WERI-Rb-1 (cell line): ENCODE data around the gene STATH.

Experiments used
- DNase-seq: peaks from one replicate; pipeline ENCODE4 v3.0.0-alpha.2; 2020
- H3K27ac ChIP-seq: fragments of 250-450 bp; sonication (Bioruptor Pico); 2 replicates; pipeline ENCODE4 v1.5.1; 2020; ENCODE audit warnings: mild to moderate bottlenecking, moderate library complexity
- H3K27me3 ChIP-seq: fragments of 250-450 bp; sonication (Bioruptor Pico); 2 replicates; pipeline ENCODE4 v1.5.1; 2021; ENCODE audit warnings: mild to moderate bottlenecking, low read depth, moderate library complexity; ENCODE audit not compliant: insufficient read depth, severe bottlenecking
- H3K36me3 ChIP-seq: fragments of 250-450 bp; sonication (Bioruptor Pico); 2 replicates; pipeline ENCODE4 v1.5.1; 2020; ENCODE audit warnings: mild to moderate bottlenecking, moderate library complexity
- H3K4me3 ChIP-seq: 2 replicates; pipeline ENCODE4 v1.5.1; 2011; ENCODE audit warnings: low read depth, mild to moderate bottlenecking, control low read depth, low read length
- H3K9me3 ChIP-seq: fragments of 250-450 bp; sonication (Bioruptor Pico); 2 replicates; pipeline ENCODE4 v1.5.1; 2021; ENCODE audit warnings: mild to moderate bottlenecking, moderate library complexity; ENCODE audit not compliant: severe bottlenecking
- CTCF ChIP-seq: IDR thresholded peaks from 2 replicates; pipeline ENCODE4 v1.5.1; 2011; ENCODE audit warnings: low read depth, mild to moderate bottlenecking, control low read depth, inconsistent platforms, low read length

STATH gene

GRCh38 chr4:69977582-69977981 is 18.2 kb upstream of the STATH start:
- Histone ChIP-seq H3K9me3 (no peaks in the 10 kb centered on the region), H3K4me3 (no peak overlapping the region), H3K36me3 (no peaks in the 10 kb centered on the region), H3K27me3 (no peaks in the 10 kb centered on the region), H3K27ac (no peak overlapping the region)
- TF ChIP-seq CTCF, result no peak
- no peak for DNase-seq

GRCh38 chr4:69984030-69984443 is 11.7 kb upstream of the STATH start:
- no peaks in the 10 kb centered on the region for H3K9me3 ChIP-seq
- no peak for TF ChIP-seq CTCF
- no peak for DNase-seq
- no peak overlapping the region for H3K4me3 ChIP-seq
- H3K27me3 ChIP-seq, result no peaks in the 10 kb centered on the region
- no peak overlapping the region for H3K27ac ChIP-seq
- H3K36me3 ChIP-seq, result no peaks in the 10 kb centered on the region

- TF ChIP-seq CTCF, result no peak
- DNase-seq, result no peak
These were observed 9.1 kb upstream of the STATH start for GRCh38 chr4:69986663-69987062.

GRCh38 chr4:69991016-69991415 is 4.8 kb upstream of the STATH start:
- no peaks in the 10 kb centered on the region for H3K27me3 ChIP-seq
- no peaks in the 10 kb centered on the region for H3K9me3 ChIP-seq
- no peaks in the 10 kb centered on the region for H3K36me3 ChIP-seq
- H3K4me3 ChIP-seq, result no peak overlapping the region
- TF ChIP-seq CTCF, result no peak
- DNase-seq, result no peak
- H3K27ac ChIP-seq, result no peak overlapping the region

More at GRCh38 chr4:69986663-69987062, 9.1 kb upstream of the STATH start:
- Histone ChIP-seq H3K27me3 (no peaks in the 10 kb centered on the region), H3K27ac (no peak overlapping the region), H3K36me3 (no peaks in the 10 kb centered on the region), H3K4me3 (no peak overlapping the region), H3K9me3 (no peaks in the 10 kb centered on the region)

- DNase-seq, result no peak
- H3K4me3 ChIP-seq, result no peak overlapping the region
- no peak for TF ChIP-seq CTCF
- no peaks in the 10 kb centered on the region for H3K27me3 ChIP-seq
- H3K27ac ChIP-seq, result no peak overlapping the region
- no peaks in the 10 kb centered on the region for H3K36me3 ChIP-seq
- H3K9me3 ChIP-seq, result no peaks in the 10 kb centered on the region
These were observed 984 bp upstream of the STATH start for GRCh38 chr4:69994782-69995181.

- Histone ChIP-seq H3K27ac (no peak overlapping the region), H3K36me3 (no peaks in the 10 kb centered on the region), H3K4me3 (no peak overlapping the region), H3K9me3 (no peaks in the 10 kb centered on the region), H3K27me3 (no peaks in the 10 kb centered on the region)
- no peak for TF ChIP-seq CTCF
- no peak for DNase-seq
These were observed 3.7 kb downstream of the STATH start for GRCh38 chr4:69999420-69999819.
